GM19239 (cell line): ENCODE results near the gene DCUN1D2.
"Not testable (repeated sequence)": the region's sequence is repeated elsewhere in the genome, so short reads cannot be mapped to it uniquely, and the experiment has no call there.

Experiments used
- DNase-seq: peaks from one replicate; pipeline ENCODE4 v3.0.0; 2011; ENCODE audit warnings: low spot score; ENCODE audit not compliant: insufficient read length
- FAIRE-seq: peaks from 2 replicates; lab custom pipeline; 2011; peaks lifted over from hg19 to GRCh38; lab: Jason Lieb, UNC

The DCUN1D2 gene

DNA sequence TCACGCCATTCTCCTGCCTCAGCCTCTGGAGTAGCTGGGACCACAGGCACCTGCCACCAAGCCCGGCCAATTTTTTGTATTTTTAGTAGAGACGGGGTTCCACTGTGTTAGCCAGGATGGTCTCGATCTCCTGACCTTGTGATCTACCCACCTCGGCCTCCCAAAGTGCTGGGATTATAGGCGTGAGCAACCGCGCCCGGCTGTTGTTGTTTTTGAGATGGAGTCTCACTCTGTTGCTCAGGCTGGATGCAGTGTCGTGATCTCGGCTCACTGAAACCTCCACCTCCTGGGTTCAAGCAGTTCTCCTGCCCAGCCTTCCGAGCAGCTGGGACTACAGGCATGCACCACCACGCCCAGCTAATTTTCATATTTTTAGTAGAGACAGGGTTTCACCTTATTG, 31.9 kb upstream of the DCUN1D2 start:
- DNase-seq, FAIRE-seq: not testable (repeated sequence)

DNA sequence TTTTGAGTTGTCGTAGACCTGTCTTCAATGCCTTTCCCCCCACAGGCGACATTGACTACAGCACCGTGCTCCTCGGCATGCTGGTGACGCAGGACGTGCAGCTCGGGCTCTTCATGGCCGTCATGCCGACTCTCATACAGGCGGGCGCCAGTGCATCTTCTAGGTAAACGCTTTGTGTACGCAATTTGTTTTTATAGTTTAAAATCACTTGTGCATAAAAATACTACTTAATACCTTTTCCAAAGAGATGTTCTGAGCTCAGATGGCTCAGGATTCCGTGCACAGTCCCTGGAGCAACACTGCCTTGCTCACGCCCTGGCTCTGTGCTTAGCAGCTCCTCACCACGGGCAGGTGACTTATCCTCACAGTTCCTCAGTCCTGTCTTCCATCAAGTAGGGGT, 30.1 kb upstream of the DCUN1D2 start:
- no peak for FAIRE-seq
- DNase-seq = no peak

DNA sequence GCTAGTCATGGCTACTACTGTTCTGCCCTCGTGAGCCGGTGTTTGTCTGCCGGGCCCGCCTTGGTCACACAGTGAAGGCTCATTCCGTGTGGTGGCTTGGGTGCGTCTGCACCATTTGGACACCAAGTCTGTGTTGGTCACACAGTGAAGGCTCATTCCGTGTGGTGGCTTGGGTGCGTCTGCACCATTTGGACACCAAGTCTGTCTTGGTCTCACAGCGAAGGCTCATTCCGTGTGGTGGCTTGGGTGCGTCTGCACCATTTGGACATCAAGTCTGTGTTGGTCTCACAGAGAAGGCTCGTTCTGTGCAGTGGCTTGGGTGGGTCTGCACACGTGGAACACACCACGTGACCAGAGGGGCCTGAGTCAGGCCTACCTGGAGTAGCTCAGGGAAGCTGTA, 29.0 kb upstream of the DCUN1D2 start:
- FAIRE-seq = no peak

GRCh38 chr13:113518076-113518803, 27.7 kb upstream of the DCUN1D2 start:
- FAIRE-seq = no peak
- DNase-seq = no peak

More for the DNA sequence above, 29.0 kb upstream of the DCUN1D2 start:
- no peak for DNase-seq

DNA sequence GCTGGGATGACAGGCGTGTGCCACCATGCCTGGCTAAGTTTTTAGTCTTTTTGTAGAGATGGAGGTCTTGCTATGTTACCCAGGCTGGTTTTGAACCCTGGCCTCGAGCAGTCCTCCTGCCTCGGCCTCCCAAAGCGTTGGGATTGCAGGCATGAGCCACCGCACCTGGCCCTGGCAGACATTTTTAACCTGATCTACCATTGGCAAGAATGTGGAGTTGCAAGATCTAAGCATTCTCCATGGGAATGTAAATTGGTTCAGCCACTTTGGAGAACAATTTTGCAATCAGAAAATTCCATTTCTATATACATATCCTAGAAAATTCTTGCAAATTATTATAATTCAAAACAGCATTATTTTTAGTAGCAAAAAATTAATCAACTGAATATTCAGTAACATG, 24.3 kb upstream of the DCUN1D2 start:
- FAIRE-seq (no peak), DNase-seq (no peak)

GRCh38 chr13:113513761-113514160, 23.2 kb upstream of the DCUN1D2 start:
- FAIRE-seq = no peak
- DNase-seq = no peak

GRCh38 chr13:113511361-113511760, 20.9 kb upstream of the DCUN1D2 start:
- FAIRE-seq (no peak), DNase-seq (no peak)

DNA sequence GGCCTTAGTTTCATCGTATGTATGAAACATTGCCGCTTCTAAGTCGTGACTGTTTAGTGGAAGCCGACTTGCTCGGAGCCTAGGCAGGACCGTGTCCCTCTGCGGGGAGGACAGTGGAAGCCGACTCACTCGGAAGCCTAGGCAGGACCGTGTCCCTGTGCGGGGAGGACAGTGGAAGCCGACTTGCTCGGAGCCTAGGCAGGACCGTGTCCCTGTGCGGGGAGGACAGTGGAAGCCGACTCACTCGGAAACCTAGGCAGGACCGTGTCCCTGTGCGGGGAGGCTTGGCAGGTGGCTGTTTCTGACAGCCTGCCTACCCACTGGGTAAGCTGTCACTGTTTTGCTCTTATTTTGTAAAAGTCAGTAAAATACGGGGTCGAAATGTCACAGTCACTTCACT, 20.4 kb upstream of the DCUN1D2 start:
- no peak for DNase-seq
- FAIRE-seq = no peak

DNA sequence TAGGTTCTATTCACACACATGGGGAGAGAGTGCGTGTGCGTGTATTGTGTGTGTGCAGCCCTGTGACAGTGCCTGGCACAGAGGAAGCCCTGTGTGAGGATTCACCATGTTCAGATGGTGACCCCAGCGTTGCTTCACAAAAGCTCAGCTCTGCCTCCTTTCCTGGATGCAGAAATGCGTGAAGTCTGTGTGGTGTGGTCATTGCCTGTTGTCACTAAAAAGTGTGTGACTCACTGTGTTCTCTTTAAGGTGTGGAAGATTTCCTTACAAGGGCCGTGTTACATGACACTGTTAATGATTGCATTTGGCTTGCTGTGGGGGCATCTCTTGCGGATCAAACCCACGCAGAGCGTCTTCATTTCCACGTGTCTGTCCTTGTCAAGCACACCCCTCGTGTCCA, 19.5 kb upstream of the DCUN1D2 start:
- DNase-seq = no peak
- no peak for FAIRE-seq

- DNase-seq (no peak), FAIRE-seq (no peak)
Measured at GRCh38 chr13:113508521-113509254, 18.2 kb upstream of the DCUN1D2 start.

GRCh38 chr13:113507505-113508345, 17.2 kb upstream of the DCUN1D2 start:
- FAIRE-seq = no peak
- no peak for DNase-seq

GRCh38 chr13:113506871-113507388, 16.4 kb upstream of the DCUN1D2 start:
- FAIRE-seq (no peak), DNase-seq (no peak)

GRCh38 chr13:113506025-113506685, 15.6 kb upstream of the DCUN1D2 start:
- DNase-seq = no peak
- FAIRE-seq = no peak

DNA sequence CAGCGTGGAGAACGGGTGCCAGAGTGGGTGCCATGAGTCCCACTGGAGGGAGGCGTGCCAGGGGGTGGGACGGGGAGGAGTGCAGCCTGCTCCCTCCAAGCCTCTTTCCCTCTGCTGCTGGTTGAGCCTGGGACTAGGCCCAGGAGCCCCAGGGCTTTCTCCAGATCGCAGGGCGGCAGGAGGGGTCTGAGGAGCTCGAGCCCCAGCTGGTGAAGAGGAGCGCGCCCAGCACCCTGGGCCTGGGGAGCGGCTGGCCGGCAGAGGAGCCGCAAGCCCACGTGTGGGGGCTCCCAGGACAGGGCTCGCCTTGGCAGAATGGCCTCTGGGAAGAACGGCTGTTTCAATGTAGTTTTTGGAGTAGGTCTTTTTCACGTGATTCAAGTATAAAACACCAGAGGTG, 12.2 kb upstream of the DCUN1D2 start:
- DNase-seq (no peak), FAIRE-seq (no peak)

DNA sequence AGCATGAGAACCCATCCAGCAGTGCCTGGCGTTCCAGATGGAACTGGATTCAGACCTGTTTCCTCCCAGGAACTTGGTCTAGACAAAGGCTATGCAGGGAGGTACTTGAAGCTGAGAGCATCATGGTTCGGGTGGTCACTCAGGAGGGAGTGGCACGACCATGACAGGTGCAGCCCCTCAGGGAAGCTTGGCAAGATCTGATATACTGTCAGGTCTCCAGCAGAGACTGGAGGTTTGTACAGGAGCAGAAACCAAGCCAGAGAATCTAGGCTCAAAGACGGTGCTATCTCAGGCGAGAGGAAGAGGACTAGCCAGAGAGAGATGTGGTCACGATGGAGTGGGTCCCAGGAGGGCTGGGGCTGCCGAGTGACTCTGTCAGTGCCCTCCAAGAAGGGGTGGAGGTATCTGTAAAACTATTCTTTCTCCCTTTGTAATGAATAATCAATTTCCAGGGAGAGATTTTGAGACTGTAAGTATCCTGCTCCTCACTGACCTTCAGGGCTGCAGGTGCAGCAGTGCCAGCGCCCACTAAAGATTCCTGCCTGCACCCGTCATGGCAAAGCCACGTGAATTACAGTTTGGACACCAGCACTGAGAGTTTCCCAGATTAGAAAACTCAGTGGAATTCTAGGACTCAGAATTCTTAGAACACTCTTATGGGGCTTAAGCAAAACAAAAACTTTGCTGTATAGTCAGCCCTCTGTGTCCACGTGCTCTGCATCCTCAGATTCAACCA, 10.2 kb upstream of the DCUN1D2 start:
- FAIRE-seq = no peak

GRCh38 chr13:113499936-113500335, 9.4 kb upstream of the DCUN1D2 start:
- no peak for DNase-seq
- FAIRE-seq = no peak

More for the DNA sequence above, 10.2 kb upstream of the DCUN1D2 start:
- no peak for DNase-seq

GRCh38 chr13:113498905-113499304, 8.4 kb upstream of the DCUN1D2 start:
- no peak for DNase-seq
- FAIRE-seq = no peak

DNA sequence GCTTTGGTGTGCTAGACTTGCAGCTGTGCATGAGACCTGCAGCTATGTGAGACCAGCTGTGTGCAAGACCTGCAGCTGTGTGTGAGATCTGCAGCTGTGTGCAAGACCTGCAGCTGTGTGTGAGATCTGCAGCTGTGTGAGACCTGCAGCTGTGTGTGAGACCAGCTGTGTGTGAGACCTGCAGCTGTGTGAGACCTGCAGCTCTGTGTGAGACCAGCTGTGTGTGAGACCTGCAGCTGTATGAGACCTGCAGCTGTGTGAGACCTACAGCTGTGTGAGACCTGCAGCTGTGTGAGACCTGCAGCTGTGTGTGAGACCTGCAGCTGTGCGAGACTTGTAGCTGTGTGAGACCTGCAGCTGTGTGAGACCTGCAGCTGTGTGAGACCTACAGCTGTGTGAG, 6.7 kb upstream of the DCUN1D2 start:
- FAIRE-seq (no peak), DNase-seq (no peak)

GRCh38 chr13:113495494-113496210, 5.1 kb upstream of the DCUN1D2 start:
- FAIRE-seq = no peak
- no peak for DNase-seq
